Breast epithelium (tissue), 4 donors: ENCODE results near the gene POR. TPM values are rescaled to one million over a fixed set of nuclear protein-coding genes. Genes with fewer than 3 reads are reported as not detected.

Experiments
- DNase-seq, 2 donors: peaks; one replicate each; pipeline ENCODE4 v3.0.0-alpha.2; 2019; ENCODE audit warnings: low spot score in 2 of 2
- H3K27ac ChIP-seq, 2 donors: fragments of 200-600 bp; sonication (generic) in 1 of 2; one replicate each; pipeline ENCODE4 v1.5.1; 2016 to 2019; ENCODE audit warnings: mild to moderate bottlenecking in 1 of 2
- H3K27me3 ChIP-seq, 2 donors: fragments of 200-600 bp; sonication (generic) in 1 of 2; one replicate each; pipeline versions ENCODE4 v1.5.1 to v1.6.0; 2017 to 2019; ENCODE audit warnings: control low read depth in 1 of 2, mild to moderate bottlenecking in 1 of 2
- H3K36me3 ChIP-seq: fragments of 200-600 bp; one replicate; pipeline ENCODE4 v1.5.1; 2019
- H3K4me1 ChIP-seq, 2 donors: fragments of 200-600 bp; sonication (generic); one replicate each; pipeline ENCODE4 v1.5.1; 2016 to 2019; ENCODE audit warnings: control low read depth in 1 of 2
- H3K4me3 ChIP-seq, 3 donors: fragments of 200-600 bp; sonication (generic); 1 replicate in 2 of 3; 2 replicates in 1 of 3; pipeline ENCODE4 v1.5.1; 2016 to 2019; ENCODE audit warnings: mild to moderate bottlenecking in 3 of 3, moderate library complexity in 2 of 3
- H3K9me3 ChIP-seq, 2 donors: fragments of 200-600 bp; sonication (generic) in 1 of 2; one replicate each; pipeline ENCODE4 v1.5.1; 2016 to 2019; ENCODE audit warnings: control low read depth in 1 of 2
- POLR2A ChIP-seq: fragments of 450-650 bp; IDR thresholded peaks from one replicate; pipeline ENCODE4 v1.6.1; 2016; ENCODE audit warnings: antibody characterized with exemption, mild to moderate bottlenecking, moderate library complexity
- POLR2AphosphoS5 ChIP-seq, 3 donors: sonication (generic); formaldehyde crosslinking; IDR thresholded peaks; one replicate each; pipeline ENCODE4 v1.6.1; 2017; ENCODE audit warnings: antibody characterized with exemption in 3 of 3
- intact Hi-C: fragments of 100-400 bp; cut with DNase I; formaldehyde crosslinking; loops from one replicate; pipeline ENCODE4 v1.15.1; 2023; ENCODE audit warnings: low total_unique reads
- total RNA-seq, 3 donors: library from RNA; depleted of rRNA; stranded (reverse); fragments of >200 nt; gene quantifications; one replicate each; pipeline ENCODE4 v1.1.0, GENCODE V29; 2016
- TF ChIP-seq, protein P1 (sequence below), 3 donors: fragments of 450-650 bp; IDR thresholded peaks; one replicate each; pipeline ENCODE4 v1.5.1; 2016 to 2017; ENCODE audit warnings: antibody characterized with exemption in 3 of 3, mild to moderate bottlenecking in 3 of 3, moderate library complexity in 3 of 3

POR gene
- total RNA-seq, 3 donors from 2014 or later = 62.1 to 123 (median 87.7) TPM

DNA sequence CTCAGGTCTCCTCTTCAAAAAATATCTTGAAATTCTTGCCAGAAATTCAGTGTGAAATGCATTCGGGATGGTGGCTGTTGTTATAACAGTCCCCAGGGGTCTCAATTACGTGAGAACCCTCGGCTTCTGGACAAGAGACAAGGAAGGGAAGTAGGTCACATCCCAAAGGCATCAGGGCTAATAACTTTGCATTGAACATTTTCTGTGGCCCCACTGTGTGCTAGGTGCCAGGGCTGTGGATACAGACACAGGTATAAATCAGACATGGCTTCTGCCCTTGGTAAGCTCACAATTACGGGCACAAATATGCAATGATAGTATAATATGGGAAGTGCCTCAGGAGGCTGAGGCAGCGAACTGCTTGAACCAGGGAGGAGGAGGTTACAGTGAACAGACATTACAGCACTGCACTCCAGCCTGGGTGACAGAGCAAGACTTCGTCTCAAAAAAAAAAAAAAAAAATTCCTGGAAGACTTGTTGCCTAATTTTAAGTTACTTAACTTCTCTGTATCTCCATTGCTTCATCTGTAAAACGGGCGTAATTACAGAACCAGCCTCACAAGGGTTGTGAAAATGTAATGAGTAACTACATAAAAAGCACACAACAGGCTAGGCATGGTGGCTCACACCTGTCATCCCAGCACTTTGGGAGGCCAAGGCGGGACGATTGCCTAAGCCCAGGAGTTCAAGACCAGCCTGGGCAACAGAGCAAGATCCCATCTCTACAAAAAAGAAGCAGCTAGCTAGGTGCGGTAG, 38.7 kb upstream of the POR start:
- DNase-seq = no peak
- peaks cover 0 to 5% of the 10 kb centered on the region in 2 donors for H3K4me1 ChIP-seq
- no peaks in the 10 kb centered on the region for H3K9me3 ChIP-seq
- H3K27ac ChIP-seq = no peak overlapping the region
- no peak overlapping the region for H3K4me3 ChIP-seq
- intact Hi-C loops = no loop called here
- TF ChIP-seq, protein P1, sequence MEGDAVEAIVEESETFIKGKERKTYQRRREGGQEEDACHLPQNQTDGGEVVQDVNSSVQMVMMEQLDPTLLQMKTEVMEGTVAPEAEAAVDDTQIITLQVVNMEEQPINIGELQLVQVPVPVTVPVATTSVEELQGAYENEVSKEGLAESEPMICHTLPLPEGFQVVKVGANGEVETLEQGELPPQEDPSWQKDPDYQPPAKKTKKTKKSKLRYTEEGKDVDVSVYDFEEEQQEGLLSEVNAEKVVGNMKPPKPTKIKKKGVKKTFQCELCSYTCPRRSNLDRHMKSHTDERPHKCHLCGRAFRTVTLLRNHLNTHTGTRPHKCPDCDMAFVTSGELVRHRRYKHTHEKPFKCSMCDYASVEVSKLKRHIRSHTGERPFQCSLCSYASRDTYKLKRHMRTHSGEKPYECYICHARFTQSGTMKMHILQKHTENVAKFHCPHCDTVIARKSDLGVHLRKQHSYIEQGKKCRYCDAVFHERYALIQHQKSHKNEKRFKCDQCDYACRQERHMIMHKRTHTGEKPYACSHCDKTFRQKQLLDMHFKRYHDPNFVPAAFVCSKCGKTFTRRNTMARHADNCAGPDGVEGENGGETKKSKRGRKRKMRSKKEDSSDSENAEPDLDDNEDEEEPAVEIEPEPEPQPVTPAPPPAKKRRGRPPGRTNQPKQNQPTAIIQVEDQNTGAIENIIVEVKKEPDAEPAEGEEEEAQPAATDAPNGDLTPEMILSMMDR (IDR thresholded peaks at IDR 0.05) = no peak
- no peak for TF ChIP-seq POLR2AphosphoS5 (IDR thresholded peaks at IDR 0.05)
- no peak for TF ChIP-seq POLR2A
- no peaks in the 10 kb centered on the region for H3K36me3 ChIP-seq
- H3K27me3 ChIP-seq = no peaks in the 10 kb centered on the region

GRCh38 chr7:75878312-75878768, 36.6 kb upstream of the POR start:
- peaks cover 4% of the 10 kb centered on the region for H3K36me3 ChIP-seq
- TF ChIP-seq POLR2A = no peak
- no peak for TF ChIP-seq POLR2AphosphoS5 (IDR thresholded peaks at IDR 0.05)
- TF ChIP-seq, protein P1 (IDR thresholded peaks at IDR 0.05) = no peak
- H3K4me3 ChIP-seq = peak overlapping the region; percentile 80 to 94 (median 91)
- H3K9me3 ChIP-seq = no peaks in the 10 kb centered on the region
- intact Hi-C loops = no loop called here
- peaks cover 0 to 5% of the 10 kb centered on the region in 2 donors for H3K4me1 ChIP-seq
- peak overlapping the region; percentile 75 to 77 for H3K27ac ChIP-seq
- DNase-seq = no peak
- no peaks in the 10 kb centered on the region for H3K27me3 ChIP-seq

DNA sequence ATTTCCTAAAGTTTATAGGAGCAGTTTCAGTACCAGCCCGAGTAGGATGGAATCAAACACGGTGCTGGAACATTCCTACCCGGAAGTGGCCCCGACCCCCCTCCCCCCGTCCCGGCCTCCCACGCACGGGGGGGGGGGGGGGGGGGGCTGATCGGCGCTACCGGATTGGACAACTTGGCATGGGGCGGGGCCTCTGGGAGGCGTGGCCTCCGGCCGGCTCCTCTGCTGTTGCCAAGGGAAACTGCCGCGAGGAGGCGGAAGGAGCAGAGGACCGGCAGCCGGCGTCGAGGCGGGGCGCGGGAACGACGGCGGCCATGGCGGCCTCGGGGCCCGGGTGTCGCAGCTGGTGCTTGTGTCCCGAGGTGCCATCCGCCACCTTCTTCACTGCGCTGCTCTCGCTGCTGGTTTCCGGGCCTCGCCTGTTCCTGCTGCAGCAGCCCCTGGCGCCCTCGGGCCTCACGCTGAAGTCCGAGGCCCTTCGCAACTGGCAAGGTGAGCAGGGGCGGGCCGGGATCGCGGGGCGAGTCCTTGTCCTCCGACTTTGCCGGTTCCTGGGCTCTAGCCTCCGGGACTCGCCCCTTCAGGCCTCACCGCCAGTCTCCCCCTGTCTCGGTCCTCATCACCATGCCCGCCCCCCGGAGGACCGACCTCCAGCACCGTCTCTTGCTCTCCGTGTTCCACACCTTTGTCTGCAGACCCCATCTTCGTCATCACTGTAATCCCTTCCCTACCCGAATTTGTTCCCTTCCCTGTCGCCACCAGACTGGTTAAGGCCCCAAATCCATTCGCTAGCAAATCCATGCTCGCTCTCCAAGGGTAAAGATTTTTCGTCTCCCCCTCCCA, 36.0 kb upstream of the POR start, which contains the start of gene RHBDD2:
TSS of gene RHBDD2 (plus strand) at position 266 of the 843 bp plus-strand sequence. CDS start at position 315, 49 bp downstream.
- DNase-seq = peak; percentile 95 to 96
- intact Hi-C loops = no loop called here
- Histone ChIP-seq H3K9me3 (no peaks in the 10 kb centered on the region), H3K36me3 (peaks cover 4% of the 10 kb centered on the region), H3K27ac (peak within 1 kb of the TSS; percentile 75 to 81), H3K27me3 (no peaks in the 10 kb centered on the region), H3K4me1 (peaks cover 0 to 5% of the 10 kb centered on the region in 2 donors), H3K4me3 (peak within 1 kb of the TSS; percentile 80 to 94 (median 91))
- peak; percentile 73 to 84 (median 83) for TF ChIP-seq POLR2AphosphoS5 (IDR thresholded peaks at IDR 0.05)
- TF ChIP-seq, protein P1 (IDR thresholded peaks at IDR 0.05) = peak in 1 of 3 donors; percentile 13
- peak; percentile 73 for TF ChIP-seq POLR2A

GRCh38 chr7:75879771-75880184, 35.2 kb upstream of the POR start:
- no peak for TF ChIP-seq POLR2AphosphoS5 (IDR thresholded peaks at IDR 0.05)
- TF ChIP-seq POLR2A = no peak
- TF ChIP-seq, protein P1 (IDR thresholded peaks at IDR 0.05) = no peak
- H3K4me1 ChIP-seq = peaks cover 0 to 5% of the 10 kb centered on the region in 2 donors
- no peaks in the 10 kb centered on the region for H3K27me3 ChIP-seq
- H3K36me3 ChIP-seq = peaks cover 4% of the 10 kb centered on the region
- peak overlapping the region; percentile 80 to 94 (median 91) for H3K4me3 ChIP-seq
- DNase-seq = no peak
- H3K27ac ChIP-seq = peak overlapping the region; percentile 75 to 81
- intact Hi-C loops = no loop called here
- H3K9me3 ChIP-seq = no peaks in the 10 kb centered on the region
